Subcutaneous adipose tissue (tissue), 4 donors: Measurements from ENCODE around the gene CNOT11. TPM values are rescaled to one million over a fixed set of nuclear protein-coding genes. Genes with fewer than 3 reads are reported as not detected.

Experiments used
- CTCF ChIP-seq: fragments of 450-650 bp; IDR thresholded peaks from one replicate; pipeline ENCODE4 v1.5.1; 2016; ENCODE audit warnings: low read depth, mild to moderate bottlenecking, control low read depth, antibody characterized with exemption, moderate library complexity
- total RNA-seq, 4 donors: library from RNA; depleted of rRNA; stranded (reverse); fragments of >200 nt; gene quantifications; one replicate each; pipeline ENCODE4 v1.1.0, GENCODE V29; 2016

The CNOT11 gene
- total RNA-seq: 10 to 100 TPM; 15.6 to 31.8 (median 24.0) TPM

GRCh38 chr2:101252408-101253012 lies at the start of gene CNOT11:
Gene CNOT11 (plus strand): TSS chr2:101252886. CDS start chr2:101252965, 79 bp downstream.
- no peak for TF ChIP-seq CTCF

- TF ChIP-seq CTCF: no peak
Observed at GRCh38 chr2:101204400-101205115, 48.1 kb upstream of the CNOT11 start.

GRCh38 chr2:101205521-101206479 lies 46.9 kb upstream of the CNOT11 start:
- no peak for TF ChIP-seq CTCF

- no peak for TF ChIP-seq CTCF
Observed at GRCh38 chr2:101208830-101209229, 43.9 kb upstream of the CNOT11 start.

GRCh38 chr2:101219246-101219645 lies 33.4 kb upstream of the CNOT11 start:
- TF ChIP-seq CTCF: no peak

GRCh38 chr2:101223814-101224231 lies 28.9 kb upstream of the CNOT11 start:
- no peak for TF ChIP-seq CTCF
